Cardiac muscle cell (in vitro differentiated cells and primary cell): ENCODE measurements around the gene RTN3. TPM values are rescaled to one million over a fixed set of nuclear protein-coding genes. Genes with fewer than 3 reads are reported as not detected.
"Not testable (repeated sequence)": the region's sequence is repeated elsewhere in the genome, so short reads cannot be mapped to it uniquely, and the experiment has no call there.

Experiments
- DNase-seq, 2 donors: peaks; one replicate each; pipeline versions ENCODE4 v3.0.0 to v3.0.0-alpha.2; 2010 to 2017; ENCODE audit warnings: low read depth in 1 of 2, low spot score in 1 of 2
- H3K27ac ChIP-seq: fragments of 200-600 bp; sonication (generic); 2 replicates; pipeline ENCODE4 v1.5.1; 2016
- H3K27me3 ChIP-seq: fragments of 200-600 bp; sonication (generic); 2 replicates; pipeline ENCODE4 v1.6.0; 2016; ENCODE audit warnings: control low read depth
- H3K36me3 ChIP-seq: fragments of 200-600 bp; sonication (generic); 2 replicates; pipeline ENCODE4 v1.5.1; 2016; ENCODE audit warnings: control low read depth
- H3K4me1 ChIP-seq: fragments of 200-600 bp; sonication (generic); 2 replicates; pipeline ENCODE4 v1.8.1; 2017; ENCODE audit warnings: low read depth, mild to moderate bottlenecking, mixed run types
- H3K4me3 ChIP-seq: fragments of 200-600 bp; sonication (generic); 2 replicates; pipeline ENCODE4 v1.5.1; 2016; ENCODE audit warnings: mild to moderate bottlenecking
- H3K9me3 ChIP-seq: fragments of 200-600 bp; sonication (generic); 2 replicates; pipeline ENCODE4 v1.5.1; 2017; ENCODE audit warnings: low read depth, mild to moderate bottlenecking, control low read depth
- polyA plus RNA-seq: library from polyadenylated mRNA; unstranded; fragments of >200 nt; fragmentation: Nextera tagmentation; extraction: Ambion mirVana; gene quantifications from 2 replicates; pipeline ENCODE4 v1.2.1, GENCODE V29; 2016
- total RNA-seq: library from RNA; depleted of rRNA; stranded (reverse); fragments of >200 nt; gene quantifications from 2 replicates; pipeline ENCODE4 v1.2.3, GENCODE V29; 2016
- TF ChIP-seq, protein P1 (sequence below): IDR thresholded peaks from 2 replicates; pipeline ENCODE4 v1.5.1; 2012; ENCODE audit warnings: low read depth, mild to moderate bottlenecking, low read length

The RTN3 gene, protein sequence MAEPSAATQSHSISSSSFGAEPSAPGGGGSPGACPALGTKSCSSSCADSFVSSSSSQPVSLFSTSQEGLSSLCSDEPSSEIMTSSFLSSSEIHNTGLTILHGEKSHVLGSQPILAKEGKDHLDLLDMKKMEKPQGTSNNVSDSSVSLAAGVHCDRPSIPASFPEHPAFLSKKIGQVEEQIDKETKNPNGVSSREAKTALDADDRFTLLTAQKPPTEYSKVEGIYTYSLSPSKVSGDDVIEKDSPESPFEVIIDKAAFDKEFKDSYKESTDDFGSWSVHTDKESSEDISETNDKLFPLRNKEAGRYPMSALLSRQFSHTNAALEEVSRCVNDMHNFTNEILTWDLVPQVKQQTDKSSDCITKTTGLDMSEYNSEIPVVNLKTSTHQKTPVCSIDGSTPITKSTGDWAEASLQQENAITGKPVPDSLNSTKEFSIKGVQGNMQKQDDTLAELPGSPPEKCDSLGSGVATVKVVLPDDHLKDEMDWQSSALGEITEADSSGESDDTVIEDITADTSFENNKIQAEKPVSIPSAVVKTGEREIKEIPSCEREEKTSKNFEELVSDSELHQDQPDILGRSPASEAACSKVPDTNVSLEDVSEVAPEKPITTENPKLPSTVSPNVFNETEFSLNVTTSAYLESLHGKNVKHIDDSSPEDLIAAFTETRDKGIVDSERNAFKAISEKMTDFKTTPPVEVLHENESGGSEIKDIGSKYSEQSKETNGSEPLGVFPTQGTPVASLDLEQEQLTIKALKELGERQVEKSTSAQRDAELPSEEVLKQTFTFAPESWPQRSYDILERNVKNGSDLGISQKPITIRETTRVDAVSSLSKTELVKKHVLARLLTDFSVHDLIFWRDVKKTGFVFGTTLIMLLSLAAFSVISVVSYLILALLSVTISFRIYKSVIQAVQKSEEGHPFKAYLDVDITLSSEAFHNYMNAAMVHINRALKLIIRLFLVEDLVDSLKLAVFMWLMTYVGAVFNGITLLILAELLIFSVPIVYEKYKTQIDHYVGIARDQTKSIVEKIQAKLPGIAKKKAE
- total RNA-seq (99.7 and 132 TPM in 2 replicates), polyA plus RNA-seq (99.5 and 116 TPM in 2 replicates)

DNA sequence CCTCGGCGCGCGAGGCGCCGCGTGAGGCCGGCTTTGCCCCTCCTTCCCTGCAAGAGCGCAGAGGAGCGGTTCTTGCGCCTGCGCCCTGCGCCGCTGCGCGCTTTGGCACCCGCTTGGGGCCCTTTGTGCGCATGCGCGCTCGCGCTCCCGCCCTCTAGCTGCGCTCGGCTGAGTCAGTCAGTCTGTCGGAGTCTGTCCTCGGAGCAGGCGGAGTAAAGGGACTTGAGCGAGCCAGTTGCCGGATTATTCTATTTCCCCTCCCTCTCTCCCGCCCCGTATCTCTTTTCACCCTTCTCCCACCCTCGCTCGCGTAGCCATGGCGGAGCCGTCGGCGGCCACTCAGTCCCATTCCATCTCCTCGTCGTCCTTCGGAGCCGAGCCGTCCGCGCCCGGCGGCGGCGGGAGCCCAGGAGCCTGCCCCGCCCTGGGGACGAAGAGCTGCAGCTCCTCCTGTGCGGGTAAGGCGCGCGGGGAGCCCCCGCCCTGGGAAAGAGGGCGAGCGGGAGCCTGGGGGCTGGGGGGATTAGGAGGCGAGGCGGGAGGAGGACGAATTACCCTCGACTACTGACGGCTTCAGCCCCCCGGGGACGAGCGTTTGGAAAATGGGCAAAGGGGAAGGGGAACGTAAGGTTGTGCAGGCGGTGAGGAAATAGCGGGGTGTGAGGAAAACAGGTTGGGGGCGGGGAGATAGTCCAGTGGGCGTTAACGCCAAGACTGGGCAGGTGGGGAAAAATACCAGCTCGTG, at the start of gene RTN3:
Gene RTN3 (plus strand): TSS at position 180 of the 745 bp plus-strand sequence. CDS start 137 bp downstream, at position 317.
- H3K27ac ChIP-seq = peak within 1 kb of the TSS; percentile 89
- H3K36me3 ChIP-seq = no peaks in the 10 kb centered on the region
- peak; percentile 98 to 99 for DNase-seq
- H3K27me3 ChIP-seq = no peaks in the 10 kb centered on the region
- peak within 1 kb of the TSS; percentile 65 for H3K4me3 ChIP-seq
- H3K9me3 ChIP-seq = no peaks in the 10 kb centered on the region
- TF ChIP-seq, protein P1, sequence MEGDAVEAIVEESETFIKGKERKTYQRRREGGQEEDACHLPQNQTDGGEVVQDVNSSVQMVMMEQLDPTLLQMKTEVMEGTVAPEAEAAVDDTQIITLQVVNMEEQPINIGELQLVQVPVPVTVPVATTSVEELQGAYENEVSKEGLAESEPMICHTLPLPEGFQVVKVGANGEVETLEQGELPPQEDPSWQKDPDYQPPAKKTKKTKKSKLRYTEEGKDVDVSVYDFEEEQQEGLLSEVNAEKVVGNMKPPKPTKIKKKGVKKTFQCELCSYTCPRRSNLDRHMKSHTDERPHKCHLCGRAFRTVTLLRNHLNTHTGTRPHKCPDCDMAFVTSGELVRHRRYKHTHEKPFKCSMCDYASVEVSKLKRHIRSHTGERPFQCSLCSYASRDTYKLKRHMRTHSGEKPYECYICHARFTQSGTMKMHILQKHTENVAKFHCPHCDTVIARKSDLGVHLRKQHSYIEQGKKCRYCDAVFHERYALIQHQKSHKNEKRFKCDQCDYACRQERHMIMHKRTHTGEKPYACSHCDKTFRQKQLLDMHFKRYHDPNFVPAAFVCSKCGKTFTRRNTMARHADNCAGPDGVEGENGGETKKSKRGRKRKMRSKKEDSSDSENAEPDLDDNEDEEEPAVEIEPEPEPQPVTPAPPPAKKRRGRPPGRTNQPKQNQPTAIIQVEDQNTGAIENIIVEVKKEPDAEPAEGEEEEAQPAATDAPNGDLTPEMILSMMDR = peak; percentile 1
- peaks cover 13% of the 10 kb centered on the region for H3K4me1 ChIP-seq

DNA sequence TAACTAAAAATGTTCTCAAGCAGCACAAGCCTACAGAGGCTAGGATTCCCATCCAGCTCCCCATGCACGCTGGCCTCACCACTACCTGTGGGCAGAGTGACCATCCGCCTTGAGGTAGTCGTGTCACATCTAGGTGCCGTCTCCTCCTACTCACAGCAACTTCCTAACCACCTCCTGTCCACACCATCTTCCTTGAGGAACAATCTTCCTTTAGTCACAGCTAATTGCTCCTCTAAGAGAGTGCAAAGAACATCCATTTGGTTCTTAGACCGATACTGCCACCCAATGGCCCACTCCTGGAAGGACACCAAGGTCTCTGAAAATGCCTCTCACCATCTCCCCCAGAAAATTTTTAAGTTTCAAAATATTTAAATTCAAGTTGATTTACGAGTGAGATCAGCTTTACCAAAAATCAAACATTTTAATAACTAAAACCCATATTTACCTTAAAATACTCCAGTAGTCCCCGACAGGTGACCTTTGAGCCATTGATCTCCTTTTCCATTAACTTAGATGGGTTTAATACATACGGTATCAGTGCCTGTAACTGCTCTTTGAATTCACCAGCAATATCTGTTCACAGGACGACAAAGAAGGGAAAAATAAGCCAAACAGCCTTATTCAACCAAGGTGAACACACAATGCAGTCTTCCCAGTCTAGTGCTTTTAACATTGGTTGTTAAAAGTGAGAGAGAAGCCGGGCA, 45.4 kb upstream of the RTN3 start:
- Histone ChIP-seq H3K4me3 (no peak overlapping the region), H3K36me3 (peaks cover 15% of the 10 kb centered on the region), H3K9me3 (no peaks in the 10 kb centered on the region), H3K4me1 (no peaks in the 10 kb centered on the region), H3K27ac (no peak overlapping the region), H3K27me3 (no peaks in the 10 kb centered on the region)
- TF ChIP-seq, protein P1 = peak; percentile 86
- DNase-seq = peak; percentile 67 to 80

DNA sequence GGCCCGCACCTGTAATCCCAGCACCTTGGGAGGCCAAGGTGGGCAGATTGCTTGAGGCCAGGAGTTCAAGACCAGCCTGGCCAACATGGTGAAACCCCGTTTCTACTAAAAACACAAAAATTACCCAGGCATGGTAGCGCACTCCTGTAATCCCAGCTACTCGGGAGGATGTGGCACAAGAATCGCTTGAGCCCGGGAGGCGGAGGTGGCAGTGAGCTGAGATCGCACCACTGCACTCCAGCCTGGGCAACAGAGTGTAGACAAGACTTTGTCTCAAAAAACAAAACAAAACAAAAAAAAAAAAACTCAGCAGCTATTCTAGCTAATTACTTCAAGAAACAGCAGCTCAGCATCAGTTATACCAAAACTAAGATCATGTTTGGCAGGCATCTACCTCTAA, 42.9 kb upstream of the RTN3 start:
- peaks cover 16% of the 10 kb centered on the region for H3K36me3 ChIP-seq

DNA sequence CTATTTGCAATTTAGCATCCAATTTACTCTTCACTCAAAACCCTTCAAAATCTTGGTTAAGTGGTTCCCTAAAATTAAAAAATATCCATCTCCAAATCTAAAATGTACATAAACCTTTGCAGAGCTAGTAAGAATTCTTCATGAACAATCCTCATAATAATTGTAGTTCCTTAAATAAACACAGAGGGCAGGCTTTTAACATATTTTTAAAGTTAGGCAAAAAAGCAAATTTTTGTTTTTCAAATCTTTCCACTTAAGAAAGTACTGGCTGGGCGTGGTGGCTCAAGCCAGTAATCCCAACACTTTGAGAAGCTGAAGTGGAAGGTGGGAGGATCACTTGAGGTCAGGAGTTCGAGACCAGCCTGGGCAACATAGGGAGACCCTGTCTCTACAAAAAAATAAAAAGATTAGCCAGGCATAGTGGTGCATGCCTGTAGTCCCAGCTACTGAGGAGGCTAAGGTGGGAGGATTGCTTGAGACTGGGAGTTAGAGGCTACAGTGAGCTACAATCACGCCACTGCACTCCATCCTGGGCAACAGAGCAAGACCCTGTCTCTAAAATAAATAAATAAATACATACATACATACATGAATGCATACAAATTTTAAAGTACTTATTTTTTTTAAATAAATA, 42.0 kb upstream of the RTN3 start:
- TF ChIP-seq, protein P1 = peak; percentile 31
- no peaks in the 10 kb centered on the region for H3K4me1 ChIP-seq
- peak in 1 of 2 donors; percentile 50 for DNase-seq
- H3K36me3 ChIP-seq = peaks cover 23% of the 10 kb centered on the region
- no peak overlapping the region for H3K4me3 ChIP-seq
- no peak overlapping the region for H3K27ac ChIP-seq
- H3K27me3 ChIP-seq = no peaks in the 10 kb centered on the region
- no peaks in the 10 kb centered on the region for H3K9me3 ChIP-seq

More for the DNA sequence above, 42.9 kb upstream of the RTN3 start:
- not testable (repeated sequence) for H3K4me3 ChIP-seq, H3K27me3 ChIP-seq, H3K27ac ChIP-seq, H3K4me1 ChIP-seq, H3K9me3 ChIP-seq, DNase-seq

DNA sequence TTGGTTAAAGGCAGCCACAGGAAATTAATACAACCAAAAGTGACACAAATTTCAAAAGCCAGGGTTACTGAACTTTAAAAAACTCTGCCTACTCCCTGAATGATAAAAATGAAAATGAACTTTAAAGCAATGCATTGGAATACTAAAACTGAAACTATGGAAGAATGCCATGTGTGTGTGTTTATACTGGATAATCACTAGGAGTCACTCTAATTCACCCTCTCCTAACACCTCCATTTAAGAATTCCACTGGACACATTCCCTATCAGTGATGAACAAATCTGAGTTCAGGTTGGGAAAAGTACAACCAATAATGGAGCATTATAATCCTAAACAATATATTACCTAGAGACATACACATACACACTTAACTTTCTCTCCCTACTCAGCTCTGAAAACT, 39.6 kb upstream of the RTN3 start:
- Histone ChIP-seq H3K4me3 (no peak overlapping the region), H3K27me3 (no peaks in the 10 kb centered on the region), H3K9me3 (no peaks in the 10 kb centered on the region), H3K27ac (no peak overlapping the region), H3K4me1 (no peaks in the 10 kb centered on the region), H3K36me3 (peaks cover 24% of the 10 kb centered on the region)
- TF ChIP-seq, protein P1 = peak; percentile 21
- DNase-seq = peak in 1 of 2 donors; percentile 43
